ENCODE measurements around the gene SSB.
"Not testable (repeated sequence)": the region's sequence is repeated elsewhere in the genome, so short reads cannot be mapped to it uniquely, and the experiment has no call there.

SSB gene

GRCh38 chr2:169819106-169819505, 20.4 kb downstream of the SSB start:
- H3K27ac ChIP-seq (ENCODE audit: low read length): no peak overlapping the region
- peaks cover 4 to 17% of the 10 kb centered on the region in 2 donors for H3K4me1 ChIP-seq (ENCODE audit: control insufficient read depth in 1 of 2, insufficient read depth in 2 of 2, low read length in 2 of 2)
- no peaks in the 10 kb centered on the region for H3K27me3 ChIP-seq (ENCODE audit: low read depth, low read length)
- H3K9me3 ChIP-seq (ENCODE audit: control insufficient read depth in 1 of 2, low read length in 2 of 2): no peaks in the 10 kb centered on the region
- peaks cover 20 to 23% of the 10 kb centered on the region in 2 donors for H3K36me3 ChIP-seq (ENCODE audit: control insufficient read depth in 1 of 2, insufficient read depth in 2 of 2, low read length in 2 of 2)
- no peak overlapping the region for H3K4me3 ChIP-seq (ENCODE audit: low read depth in 1 of 2, low read length in 2 of 2)

GRCh38 chr2:169820101-169820500, 21.4 kb downstream of the SSB start:
- not testable (repeated sequence) for H3K4me3 ChIP-seq (ENCODE audit: low read depth in 1 of 2, low read length in 2 of 2); H3K27ac ChIP-seq (ENCODE audit: low read length); H3K27me3 ChIP-seq (ENCODE audit: low read depth, low read length); H3K9me3 ChIP-seq (ENCODE audit: control insufficient read depth in 1 of 2, low read length in 2 of 2)
- Histone ChIP-seq H3K4me1 (ENCODE audit: control insufficient read depth in 1 of 2, insufficient read depth in 2 of 2, low read length in 2 of 2) (peaks cover 7 to 20% of the 10 kb centered on the region in 2 donors), H3K36me3 (ENCODE audit: control insufficient read depth in 1 of 2, insufficient read depth in 2 of 2, low read length in 2 of 2) (peaks cover 18 to 20% of the 10 kb centered on the region in 2 donors)

GRCh38 chr2:169822036-169822435, 23.4 kb downstream of the SSB start:
- Histone ChIP-seq H3K36me3 (ENCODE audit: control insufficient read depth in 1 of 2, insufficient read depth in 2 of 2, low read length in 2 of 2) (peaks cover 8 to 10% of the 10 kb centered on the region in 2 donors), H3K27me3 (ENCODE audit: low read depth, low read length) (no peaks in the 10 kb centered on the region), H3K9me3 (ENCODE audit: control insufficient read depth in 1 of 2, low read length in 2 of 2) (no peaks in the 10 kb centered on the region), H3K27ac (ENCODE audit: low read length) (no peak overlapping the region), H3K4me1 (ENCODE audit: control insufficient read depth in 1 of 2, insufficient read depth in 2 of 2, low read length in 2 of 2) (peaks cover 8 to 26% of the 10 kb centered on the region in 2 donors), H3K4me3 (ENCODE audit: low read depth in 1 of 2, low read length in 2 of 2) (no peak overlapping the region)

- H3K27me3 ChIP-seq (ENCODE audit: low read depth, low read length): no peaks in the 10 kb centered on the region
- H3K4me3 ChIP-seq (ENCODE audit: low read depth in 1 of 2, low read length in 2 of 2): peak overlapping the region in 1 of 2 donors; percentile 22
- peaks cover 8 to 27% of the 10 kb centered on the region in 2 donors for H3K4me1 ChIP-seq (ENCODE audit: control insufficient read depth in 1 of 2, insufficient read depth in 2 of 2, low read length in 2 of 2)
- no peak overlapping the region for H3K27ac ChIP-seq (ENCODE audit: low read length)
- H3K36me3 ChIP-seq (ENCODE audit: control insufficient read depth in 1 of 2, insufficient read depth in 2 of 2, low read length in 2 of 2): peaks cover 4 to 7% of the 10 kb centered on the region in 2 donors
- no peaks in the 10 kb centered on the region for H3K9me3 ChIP-seq (ENCODE audit: control insufficient read depth in 1 of 2, low read length in 2 of 2)
Measured at GRCh38 chr2:169822785-169823392, 24.2 kb downstream of the SSB start.

- no peaks in the 10 kb centered on the region for H3K36me3 ChIP-seq (ENCODE audit: control insufficient read depth in 1 of 2, insufficient read depth in 2 of 2, low read length in 2 of 2)
- H3K4me1 ChIP-seq (ENCODE audit: control insufficient read depth in 1 of 2, insufficient read depth in 2 of 2, low read length in 2 of 2): peaks cover 9 to 31% of the 10 kb centered on the region in 2 donors
- peak overlapping the region; percentile 84 to 96 for H3K4me3 ChIP-seq (ENCODE audit: low read depth in 1 of 2, low read length in 2 of 2)
- no peaks in the 10 kb centered on the region for H3K9me3 ChIP-seq (ENCODE audit: control insufficient read depth in 1 of 2, low read length in 2 of 2)
- H3K27ac ChIP-seq (ENCODE audit: low read length): peak overlapping the region; percentile 59
- no peaks in the 10 kb centered on the region for H3K27me3 ChIP-seq (ENCODE audit: low read depth, low read length)
Measured at GRCh38 chr2:169823996-169824372, 25.3 kb downstream of the SSB start.

GRCh38 chr2:169824373-169825333, 26.0 kb downstream of the SSB start, which contains the start of gene METTL5:
Gene METTL5, minus strand, starts transcription at chr2:169824905. Its CDS starts 308 bp downstream, at chr2:169824597.
- H3K4me1 ChIP-seq (ENCODE audit: control insufficient read depth in 1 of 2, insufficient read depth in 2 of 2, low read length in 2 of 2): peaks cover 11 to 35% of the 10 kb centered on the region in 2 donors
- H3K27ac ChIP-seq (ENCODE audit: low read length): peak within 1 kb of the TSS; percentile 59
- H3K9me3 ChIP-seq (ENCODE audit: control insufficient read depth in 1 of 2, low read length in 2 of 2): no peaks in the 10 kb centered on the region
- H3K27me3 ChIP-seq (ENCODE audit: low read depth, low read length): no peaks in the 10 kb centered on the region
- no peaks in the 10 kb centered on the region for H3K36me3 ChIP-seq (ENCODE audit: control insufficient read depth in 1 of 2, insufficient read depth in 2 of 2, low read length in 2 of 2)
- H3K4me3 ChIP-seq (ENCODE audit: low read depth in 1 of 2, low read length in 2 of 2): peak within 1 kb of the TSS; percentile 84 to 96

GRCh38 chr2:169827272-169828140, 28.8 kb downstream of the SSB start, which contains the start of gene UBR3:
Gene UBR3, plus strand, starts transcription at chr2:169827454. Its CDS starts 54 bp downstream, at chr2:169827508.
- Histone ChIP-seq H3K27ac (ENCODE audit: low read length) (peak within 1 kb of the TSS; percentile 67), H3K4me1 (ENCODE audit: control insufficient read depth in 1 of 2, insufficient read depth in 2 of 2, low read length in 2 of 2) (peaks cover 17 to 46% of the 10 kb centered on the region in 2 donors), H3K4me3 (ENCODE audit: low read depth in 1 of 2, low read length in 2 of 2) (peak within 1 kb of the TSS; percentile 94), H3K9me3 (ENCODE audit: control insufficient read depth in 1 of 2, low read length in 2 of 2) (no peaks in the 10 kb centered on the region), H3K27me3 (ENCODE audit: low read depth, low read length) (no peaks in the 10 kb centered on the region), H3K36me3 (ENCODE audit: control insufficient read depth in 1 of 2, insufficient read depth in 2 of 2, low read length in 2 of 2) (no peaks in the 10 kb centered on the region)

GRCh38 chr2:169828141-169828811, 29.6 kb downstream of the SSB start:
- Histone ChIP-seq H3K36me3 (ENCODE audit: control insufficient read depth in 1 of 2, insufficient read depth in 2 of 2, low read length in 2 of 2) (no peaks in the 10 kb centered on the region), H3K27ac (ENCODE audit: low read length) (peak overlapping the region; percentile 67), H3K4me3 (ENCODE audit: low read depth in 1 of 2, low read length in 2 of 2) (peak overlapping the region; percentile 94), H3K9me3 (ENCODE audit: control insufficient read depth in 1 of 2, low read length in 2 of 2) (no peaks in the 10 kb centered on the region), H3K4me1 (ENCODE audit: control insufficient read depth in 1 of 2, insufficient read depth in 2 of 2, low read length in 2 of 2) (peaks cover 13 to 40% of the 10 kb centered on the region in 2 donors), H3K27me3 (ENCODE audit: low read depth, low read length) (no peaks in the 10 kb centered on the region)

GRCh38 chr2:169834401-169834800, 35.7 kb downstream of the SSB start:
- peaks cover 6 to 29% of the 10 kb centered on the region in 2 donors for H3K4me1 ChIP-seq (ENCODE audit: control insufficient read depth in 1 of 2, insufficient read depth in 2 of 2, low read length in 2 of 2)
- no peaks in the 10 kb centered on the region for H3K9me3 ChIP-seq (ENCODE audit: control insufficient read depth in 1 of 2, low read length in 2 of 2)
- no peaks in the 10 kb centered on the region for H3K36me3 ChIP-seq (ENCODE audit: control insufficient read depth in 1 of 2, insufficient read depth in 2 of 2, low read length in 2 of 2)
- no peaks in the 10 kb centered on the region for H3K27me3 ChIP-seq (ENCODE audit: low read depth, low read length)
- H3K27ac ChIP-seq (ENCODE audit: low read length): no peak overlapping the region
- no peak overlapping the region for H3K4me3 ChIP-seq (ENCODE audit: low read depth in 1 of 2, low read length in 2 of 2)

- no peaks in the 10 kb centered on the region for H3K27me3 ChIP-seq (ENCODE audit: low read depth, low read length)
- no peak overlapping the region for H3K27ac ChIP-seq (ENCODE audit: low read length)
- H3K4me1 ChIP-seq (ENCODE audit: control insufficient read depth in 1 of 2, insufficient read depth in 2 of 2, low read length in 2 of 2): peaks cover 0 to 20% of the 10 kb centered on the region in 2 donors
- H3K9me3 ChIP-seq (ENCODE audit: control insufficient read depth in 1 of 2, low read length in 2 of 2): no peaks in the 10 kb centered on the region
- no peaks in the 10 kb centered on the region for H3K36me3 ChIP-seq (ENCODE audit: control insufficient read depth in 1 of 2, insufficient read depth in 2 of 2, low read length in 2 of 2)
- no peak overlapping the region for H3K4me3 ChIP-seq (ENCODE audit: low read depth in 1 of 2, low read length in 2 of 2)
Measured at GRCh38 chr2:169838743-169839489, 40.2 kb downstream of the SSB start.

All from muscle layer of duodenum (tissue), 2 donors.